Neutrophil (primary cell): ENCODE data around the gene EML6.

Experiments used
- H3K27ac ChIP-seq: fragments of 200-600 bp; sonication (generic); 2 replicates; pipeline ENCODE4 v1.5.1; 2016; ENCODE audit warnings: mild to moderate bottlenecking, moderate library complexity
- H3K27me3 ChIP-seq: fragments of 200-600 bp; sonication (generic); 2 replicates; pipeline ENCODE4 v1.6.0; 2016; ENCODE audit warnings: mild to moderate bottlenecking
- H3K36me3 ChIP-seq: fragments of 200-600 bp; sonication (generic); 2 replicates; pipeline ENCODE4 v1.5.1; 2017
- H3K4me1 ChIP-seq, 2 experiments: fragments of 200-600 bp in 1 of 2; sonication (generic) in 1 of 2; 1 replicate in 1 of 2; 2 replicates in 1 of 2; pipeline versions ENCODE4 v1.5.1 to v1.6.1; 2013 to 2016; ENCODE audit warnings: low read depth in 1 of 2, low read length in 1 of 2, mild to moderate bottlenecking in 1 of 2, moderate library complexity in 1 of 2; ENCODE audit not compliant: control insufficient read depth in 1 of 2, insufficient read depth in 1 of 2
- H3K4me3 ChIP-seq, 2 experiments: fragments of 200-600 bp in 1 of 2; sonication (generic) in 1 of 2; 1 replicate in 1 of 2; 2 replicates in 1 of 2; pipeline ENCODE4 v1.5.1; 2013 to 2016; ENCODE audit warnings: low read depth in 1 of 2, low read length in 1 of 2, mild to moderate bottlenecking in 1 of 2, moderate library complexity in 1 of 2
- H3K9me3 ChIP-seq: fragments of 200-600 bp; sonication (generic); 2 replicates; pipeline ENCODE4 v1.5.1; 2016
- CTCF ChIP-seq: fragments of 200-600 bp; sonication (generic); IDR thresholded peaks from 2 replicates; pipeline ENCODE4 v1.5.1; 2016; ENCODE audit warnings: antibody characterized with exemption

The EML6 gene

DNA sequence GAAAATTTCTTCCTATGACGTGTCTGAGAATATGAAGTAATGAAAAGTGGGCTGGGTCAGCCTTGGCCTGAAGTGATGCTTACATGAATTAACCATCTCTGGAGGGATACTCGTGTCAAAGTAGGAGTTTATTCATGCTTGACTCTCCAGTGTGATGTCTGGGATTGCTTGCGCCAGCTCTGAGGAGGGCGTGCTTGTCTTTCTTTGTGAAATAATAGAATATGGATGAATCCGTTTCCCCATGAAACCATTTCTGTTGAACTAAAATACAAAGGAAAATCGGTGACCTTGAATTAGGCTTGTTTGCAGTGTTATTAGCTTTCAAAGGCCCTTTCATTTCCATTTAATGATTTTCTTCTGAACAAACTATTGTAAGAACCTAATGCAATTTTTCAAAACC lies 77.9 kb downstream of the EML6 start:
- no peaks in the 10 kb centered on the region for H3K4me1 ChIP-seq
- no peak for TF ChIP-seq CTCF
- no peak overlapping the region for H3K4me3 ChIP-seq
- H3K27ac ChIP-seq: no peak overlapping the region
- H3K36me3 ChIP-seq: no peaks in the 10 kb centered on the region
- H3K27me3 ChIP-seq: no peaks in the 10 kb centered on the region
- H3K9me3 ChIP-seq: no peaks in the 10 kb centered on the region

GRCh38 chr2:54803783-54804751 lies 80.6 kb downstream of the EML6 start:
- Histone ChIP-seq H3K36me3 (no peaks in the 10 kb centered on the region), H3K4me3 (no peak overlapping the region), H3K9me3 (no peaks in the 10 kb centered on the region), H3K4me1 (no peaks in the 10 kb centered on the region), H3K27ac (no peak overlapping the region), H3K27me3 (no peaks in the 10 kb centered on the region)
- no peak for TF ChIP-seq CTCF

DNA sequence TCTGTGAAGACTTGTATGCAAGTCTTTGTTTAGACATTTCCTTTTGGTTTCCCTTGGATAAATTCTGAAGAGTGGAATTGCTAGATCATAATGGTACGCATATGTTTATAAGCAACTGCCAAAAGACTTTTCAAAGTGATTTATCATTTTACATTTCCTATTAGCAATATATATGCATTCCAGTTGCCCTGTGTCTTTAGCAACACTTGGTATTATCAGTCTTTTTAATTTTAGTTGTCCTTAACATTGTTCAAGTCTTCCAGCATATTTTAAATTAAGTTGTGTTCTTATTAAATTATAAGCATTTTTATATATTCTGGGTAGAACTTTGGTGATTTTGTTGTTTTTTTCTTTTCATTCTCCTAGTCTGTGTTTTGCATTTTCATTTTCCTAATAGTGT lies 81.8 kb downstream of the EML6 start:
- Histone ChIP-seq H3K27ac (no peak overlapping the region), H3K36me3 (no peaks in the 10 kb centered on the region), H3K27me3 (no peaks in the 10 kb centered on the region), H3K4me1 (no peaks in the 10 kb centered on the region), H3K4me3 (no peak overlapping the region), H3K9me3 (no peaks in the 10 kb centered on the region)
- TF ChIP-seq CTCF: no peak

DNA sequence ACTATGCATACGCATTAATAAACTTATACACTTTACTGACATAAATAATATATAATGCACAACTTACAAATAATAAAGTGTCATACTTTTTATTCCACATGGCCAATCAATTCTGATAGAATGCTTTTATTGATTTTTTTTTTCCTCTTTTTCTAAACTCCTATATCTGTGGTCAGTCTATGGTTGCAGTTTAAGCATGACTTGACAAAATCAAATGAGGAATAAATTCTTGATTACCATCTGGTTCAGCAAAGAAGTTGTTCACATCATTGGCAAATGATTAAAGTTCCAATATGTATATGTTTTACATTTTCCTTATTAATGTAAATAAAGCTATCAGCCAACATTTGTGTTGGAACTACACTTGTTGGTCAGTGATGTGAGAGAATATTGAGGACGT lies 83.5 kb downstream of the EML6 start:
- no peak for TF ChIP-seq CTCF
- no peaks in the 10 kb centered on the region for H3K36me3 ChIP-seq
- no peaks in the 10 kb centered on the region for H3K4me1 ChIP-seq
- H3K27me3 ChIP-seq: no peaks in the 10 kb centered on the region
- no peaks in the 10 kb centered on the region for H3K9me3 ChIP-seq
- no peak overlapping the region for H3K27ac ChIP-seq
- H3K4me3 ChIP-seq: no peak overlapping the region

GRCh38 chr2:54808661-54809060 lies 85.2 kb downstream of the EML6 start:
- Histone ChIP-seq H3K4me1 (no peaks in the 10 kb centered on the region), H3K36me3 (no peaks in the 10 kb centered on the region), H3K27me3 (no peaks in the 10 kb centered on the region), H3K27ac (no peak overlapping the region), H3K9me3 (no peaks in the 10 kb centered on the region), H3K4me3 (no peak overlapping the region)
- no peak for TF ChIP-seq CTCF
